ENCODE measurements around the gene ZNF407.
A peak's percentile ranks its signal among the peaks of the same experiment; 100 is the strongest.

Gene ZNF407

DNA sequence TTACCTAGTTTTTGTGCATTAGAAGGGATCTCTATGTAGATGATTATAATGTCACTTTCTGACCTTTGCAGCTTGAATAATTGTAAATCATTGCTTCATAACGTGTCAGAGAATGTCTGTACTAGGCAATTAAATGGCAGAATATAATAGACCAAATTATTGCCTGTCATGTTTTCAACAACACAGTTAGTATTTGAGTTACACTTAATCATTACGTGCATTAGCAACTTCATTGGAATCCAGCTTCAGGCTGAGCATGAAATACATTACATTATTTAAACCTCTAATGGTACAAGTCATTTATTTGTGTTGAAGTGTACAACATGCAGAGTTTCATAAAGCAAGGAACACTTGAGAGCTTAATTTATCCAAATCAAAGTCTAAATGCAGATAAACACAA is 48.0 kb downstream of the ZNF407 start:
- H3K4me3 ChIP-seq (ENCODE audit: low read depth, low read length), result no peak overlapping the region
- TF ChIP-seq, protein P1, sequence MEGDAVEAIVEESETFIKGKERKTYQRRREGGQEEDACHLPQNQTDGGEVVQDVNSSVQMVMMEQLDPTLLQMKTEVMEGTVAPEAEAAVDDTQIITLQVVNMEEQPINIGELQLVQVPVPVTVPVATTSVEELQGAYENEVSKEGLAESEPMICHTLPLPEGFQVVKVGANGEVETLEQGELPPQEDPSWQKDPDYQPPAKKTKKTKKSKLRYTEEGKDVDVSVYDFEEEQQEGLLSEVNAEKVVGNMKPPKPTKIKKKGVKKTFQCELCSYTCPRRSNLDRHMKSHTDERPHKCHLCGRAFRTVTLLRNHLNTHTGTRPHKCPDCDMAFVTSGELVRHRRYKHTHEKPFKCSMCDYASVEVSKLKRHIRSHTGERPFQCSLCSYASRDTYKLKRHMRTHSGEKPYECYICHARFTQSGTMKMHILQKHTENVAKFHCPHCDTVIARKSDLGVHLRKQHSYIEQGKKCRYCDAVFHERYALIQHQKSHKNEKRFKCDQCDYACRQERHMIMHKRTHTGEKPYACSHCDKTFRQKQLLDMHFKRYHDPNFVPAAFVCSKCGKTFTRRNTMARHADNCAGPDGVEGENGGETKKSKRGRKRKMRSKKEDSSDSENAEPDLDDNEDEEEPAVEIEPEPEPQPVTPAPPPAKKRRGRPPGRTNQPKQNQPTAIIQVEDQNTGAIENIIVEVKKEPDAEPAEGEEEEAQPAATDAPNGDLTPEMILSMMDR (IDR thresholded peaks at IDR 0.05; ENCODE audit: control insufficient read depth, extremely low read depth, insufficient read depth), result no peak
- DNase-seq (ENCODE audit: low read depth), result no peak

DNA sequence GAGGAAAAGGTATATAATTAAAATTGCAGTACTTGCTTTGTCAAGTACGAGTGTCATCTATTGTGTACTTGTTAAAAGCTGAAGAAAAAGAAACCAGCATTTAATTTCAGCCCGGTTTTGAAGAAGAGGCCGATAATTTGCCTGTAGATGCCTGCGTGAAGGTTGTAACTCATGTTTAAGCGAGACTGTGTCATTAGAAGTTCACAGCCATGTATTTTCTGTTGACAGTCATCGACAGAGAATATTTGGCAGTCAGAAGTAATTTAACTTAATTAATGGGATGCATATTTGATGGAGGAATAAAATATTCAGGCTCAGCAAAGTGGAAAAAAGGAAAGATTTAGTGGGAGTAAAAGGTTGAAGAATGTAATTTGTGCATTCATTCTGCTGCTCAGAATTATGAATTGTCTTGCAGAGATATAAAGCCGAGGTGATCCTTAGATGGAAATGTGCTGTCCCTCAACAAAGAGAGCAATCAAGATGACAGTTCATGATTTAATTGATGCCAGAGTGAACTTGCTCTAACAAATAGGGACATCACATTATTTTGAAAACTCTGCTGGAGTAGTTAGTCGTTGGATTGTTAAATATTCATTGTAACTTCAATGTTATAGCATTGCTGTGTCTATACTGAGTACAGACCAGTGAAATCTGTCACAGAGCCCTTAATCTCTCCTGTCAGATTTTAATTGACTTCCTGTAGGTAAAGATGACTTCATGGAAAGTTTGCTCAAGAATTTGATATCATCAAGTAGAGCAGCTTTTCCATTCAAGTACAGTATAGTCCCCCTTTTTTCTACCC is 53.9 kb downstream of the ZNF407 start:
- no peak for DNase-seq (ENCODE audit: low read depth)
- H3K4me3 ChIP-seq (ENCODE audit: low read depth, low read length), result no peak overlapping the region
- TF ChIP-seq, protein P1 (IDR thresholded peaks at IDR 0.05; ENCODE audit: control insufficient read depth, extremely low read depth, insufficient read depth), result no peak

DNA sequence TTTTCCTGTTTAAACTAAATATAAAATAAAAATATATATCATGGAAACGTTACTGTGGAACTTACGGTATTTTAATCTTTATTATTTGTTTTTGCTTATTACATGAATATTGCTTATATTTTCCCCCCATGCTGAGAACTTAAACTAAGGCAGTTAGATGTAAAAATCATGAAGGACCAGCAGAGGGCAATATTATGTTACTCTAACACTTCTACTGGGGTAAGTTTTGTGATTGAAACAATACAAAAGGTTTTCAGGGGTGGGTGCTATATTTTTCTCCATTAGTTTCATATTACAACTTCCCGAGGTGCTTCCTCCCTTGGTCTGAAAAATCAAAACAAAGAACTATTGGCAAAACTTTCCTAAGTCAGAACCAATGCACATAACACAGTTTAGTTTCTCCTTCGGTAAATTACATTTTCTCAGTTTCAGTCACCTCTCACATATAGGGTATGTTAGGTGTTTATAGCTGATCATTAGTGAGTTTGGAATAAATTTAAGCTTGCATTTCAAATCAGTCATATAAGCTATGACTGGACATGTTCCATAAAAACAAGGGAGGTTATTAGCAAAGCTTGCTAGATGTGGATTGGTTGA is 54.8 kb downstream of the ZNF407 start:
- no peak overlapping the region for H3K4me3 ChIP-seq (ENCODE audit: low read depth, low read length)
- DNase-seq (ENCODE audit: low read depth), result no peak
- TF ChIP-seq, protein P1 (IDR thresholded peaks at IDR 0.05; ENCODE audit: control insufficient read depth, extremely low read depth, insufficient read depth), result peak; percentile 55

DNA sequence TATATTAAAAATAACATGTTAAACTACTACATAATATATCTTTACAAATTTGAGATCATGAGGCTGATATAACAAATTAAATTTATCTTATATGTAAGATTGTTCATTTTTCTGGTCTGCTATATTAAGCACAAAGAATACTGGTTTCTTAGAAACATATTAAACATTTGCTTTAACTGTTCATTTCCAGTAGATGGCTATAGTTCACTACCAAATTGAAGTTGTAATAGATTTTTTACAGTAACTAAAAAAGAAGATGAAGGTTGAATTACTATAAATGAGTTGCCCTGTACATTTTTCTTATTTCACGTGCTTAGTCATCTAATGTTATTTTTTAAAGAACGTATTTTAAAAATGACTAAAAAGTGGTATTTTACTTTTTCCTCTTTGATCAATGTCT is 57.0 kb downstream of the ZNF407 start:
- no peak overlapping the region for H3K4me3 ChIP-seq (ENCODE audit: low read depth, low read length)
- TF ChIP-seq, protein P1 (IDR thresholded peaks at IDR 0.05; ENCODE audit: control insufficient read depth, extremely low read depth, insufficient read depth), result peak; percentile 40
- no peak for DNase-seq (ENCODE audit: low read depth)

DNA sequence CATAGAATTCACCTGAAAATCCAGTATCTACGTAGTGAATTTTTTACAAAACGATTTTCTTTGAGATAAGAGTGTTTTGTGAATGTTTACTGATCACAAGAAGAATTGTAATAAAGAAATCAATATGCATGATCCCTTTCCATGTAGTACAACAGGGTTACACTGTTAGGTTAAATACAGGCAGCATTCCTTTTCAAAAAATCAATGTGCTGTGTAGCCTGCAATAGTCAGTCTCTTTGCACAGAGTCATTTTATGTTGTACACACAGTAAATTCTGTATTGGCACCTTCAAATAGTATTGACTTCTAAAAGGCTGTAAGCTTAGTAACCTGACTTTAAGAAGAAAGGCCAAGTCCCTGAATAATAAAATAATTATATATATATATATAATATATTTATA is 63.3 kb downstream of the ZNF407 start:
- TF ChIP-seq, protein P1 (IDR thresholded peaks at IDR 0.05; ENCODE audit: control insufficient read depth, extremely low read depth, insufficient read depth), result no peak
- no peak overlapping the region for H3K4me3 ChIP-seq (ENCODE audit: low read depth, low read length)
- no peak for DNase-seq (ENCODE audit: low read depth)

GRCh38 chr18:74661691-74662090 is 64.0 kb downstream of the ZNF407 start:
- TF ChIP-seq, protein P1 (IDR thresholded peaks at IDR 0.05; ENCODE audit: control insufficient read depth, extremely low read depth, insufficient read depth), result no peak
- no peak overlapping the region for H3K4me3 ChIP-seq (ENCODE audit: low read depth, low read length)

More at GRCh38 chr18:74661691-74662090, 64.0 kb downstream of the ZNF407 start:
- no peak for DNase-seq (ENCODE audit: low read depth)
